IPS-18c (cell line): ENCODE results near the gene OR52D1.

ENCODE experiments used
- H3K4me3 ChIP-seq: 2 replicates; pipeline ENCODE4 v1.7.0; 2013; ENCODE audit warnings: low read depth, mild to moderate bottlenecking, low read length, moderate library complexity; ENCODE audit not compliant: insufficient read depth
- H3K9me3 ChIP-seq: one replicate; pipeline ENCODE4 v1.6.1; 2013; ENCODE audit warnings: mild to moderate bottlenecking, low read length, moderate library complexity; ENCODE audit not compliant: control insufficient read depth, insufficient read depth

OR52D1 gene

DNA sequence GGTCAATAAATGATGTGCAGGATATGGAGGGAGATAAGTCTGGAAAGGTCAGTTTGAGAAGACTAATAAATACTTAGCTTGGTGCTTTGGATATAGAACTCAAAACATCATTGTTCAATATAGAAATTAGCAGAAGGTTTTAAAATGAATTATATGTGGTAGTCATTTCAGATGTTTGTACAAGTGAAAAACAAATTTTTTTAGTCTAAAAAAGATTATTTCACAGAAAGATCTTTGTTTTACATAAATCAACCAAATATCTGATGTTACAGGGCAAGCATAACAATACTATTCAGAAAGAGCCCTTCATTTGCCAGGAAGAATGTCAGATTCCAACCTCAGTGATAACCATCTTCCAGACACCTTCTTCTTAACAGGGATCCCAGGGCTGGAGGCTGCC lies at the start of gene OR52D1:
TSS of gene OR52D1 (plus strand) at position 301 of the 400 bp plus-strand sequence. CDS start at position 323, 22 bp downstream.
- Histone ChIP-seq H3K4me3 (no peak within 1 kb of the TSS), H3K9me3 (no peaks in the 10 kb centered on the region)

DNA sequence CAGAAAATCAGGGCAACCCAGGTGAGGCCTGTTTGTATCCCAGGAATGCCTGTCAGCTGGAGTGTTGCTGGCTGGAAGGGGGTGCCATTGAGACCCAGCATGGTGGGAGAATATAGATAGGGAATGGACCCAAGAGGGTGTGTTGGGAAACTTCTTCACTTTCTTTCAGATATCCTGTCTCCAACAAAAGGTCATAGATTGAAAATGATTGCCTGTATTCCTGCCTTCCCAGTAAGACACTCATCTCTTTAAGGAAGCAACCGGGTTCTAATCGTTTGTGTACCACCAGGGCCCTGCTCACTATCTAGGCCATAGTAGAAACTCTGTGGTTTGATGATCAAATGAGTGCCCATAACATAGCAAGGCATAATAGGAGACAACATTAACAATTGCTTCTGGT lies 47.1 kb upstream of the OR52D1 start, which contains the start of gene OR51I1:
TSS of gene OR51I1 (minus strand) at position 101 of the 400 bp plus-strand sequence. CDS start at position 101, 0 bp downstream.
- Histone ChIP-seq H3K9me3 (no peaks in the 10 kb centered on the region), H3K4me3 (no peak within 1 kb of the TSS)

DNA sequence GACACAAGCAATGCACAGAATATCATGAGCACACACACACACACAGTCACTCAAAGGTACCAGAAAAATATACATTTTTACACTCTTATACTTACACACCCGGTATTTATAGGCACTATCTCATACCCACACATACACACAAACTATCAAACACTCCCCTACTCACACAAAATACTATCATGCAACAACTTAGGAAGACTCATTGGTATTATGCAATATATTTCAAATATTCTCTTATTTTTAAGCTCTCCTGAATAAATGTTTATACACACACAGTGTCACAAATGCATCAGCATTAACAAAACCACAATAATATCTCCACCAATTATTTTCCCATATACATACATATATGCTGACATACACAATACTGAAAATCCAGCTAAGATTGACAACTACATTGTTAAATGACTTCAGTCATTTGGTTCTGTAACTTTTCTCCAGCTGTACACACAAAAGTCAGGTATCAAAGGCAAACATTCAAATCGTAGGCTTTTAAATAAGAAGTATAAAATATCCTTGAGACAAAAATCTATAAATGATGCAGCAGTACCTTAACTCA lies 44.6 kb upstream of the OR52D1 start:
- Histone ChIP-seq H3K4me3 (no peak overlapping the region), H3K9me3 (no peaks in the 10 kb centered on the region)

DNA sequence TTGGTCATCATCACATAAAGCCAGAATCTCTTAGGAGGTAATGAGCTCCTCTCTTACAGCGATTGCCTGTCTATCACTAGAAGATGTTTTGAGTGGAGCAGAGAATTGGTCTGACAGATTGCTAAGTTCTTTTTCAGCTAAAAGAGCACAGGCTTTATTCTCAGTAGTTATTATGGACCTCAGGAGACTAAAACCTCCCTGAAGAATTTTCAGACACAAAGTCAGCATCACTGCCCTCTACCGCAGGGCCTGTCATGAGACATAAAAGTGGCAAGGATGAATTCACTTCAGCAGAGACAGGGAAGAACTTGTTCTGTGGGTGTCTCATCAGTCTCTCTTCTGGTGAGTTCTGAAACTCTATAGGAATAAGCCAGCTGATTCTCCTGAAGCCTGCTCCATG lies 39.5 kb upstream of the OR52D1 start, which contains the start of gene OR51I2:
TSS of gene OR51I2 (plus strand) at position 301 of the 400 bp plus-strand sequence. CDS start 4,166 bp downstream, outside the sequence.
- no peaks in the 10 kb centered on the region for H3K9me3 ChIP-seq
- no peak within 1 kb of the TSS for H3K4me3 ChIP-seq

DNA sequence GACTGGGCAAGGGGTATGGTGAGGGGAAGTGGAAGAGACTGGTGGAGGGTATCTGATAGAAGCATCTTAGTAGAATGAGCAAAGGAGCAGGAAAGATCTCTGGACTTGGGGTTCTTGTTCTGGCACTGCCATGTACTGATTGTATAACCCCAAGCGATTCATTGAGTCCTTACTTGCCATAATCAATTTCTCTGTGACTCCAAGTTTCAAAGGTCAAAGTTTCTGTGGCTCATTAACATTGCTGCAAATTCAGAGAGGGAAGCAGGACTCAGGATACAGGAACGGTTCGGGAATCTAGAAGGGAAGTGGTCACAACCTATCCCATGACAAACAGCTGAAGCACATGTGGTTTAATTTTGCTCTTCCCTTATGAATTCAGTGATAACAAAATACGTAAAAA lies 39.1 kb upstream of the OR52D1 start:
- H3K9me3 ChIP-seq = no peaks in the 10 kb centered on the region
- no peak overlapping the region for H3K4me3 ChIP-seq

DNA sequence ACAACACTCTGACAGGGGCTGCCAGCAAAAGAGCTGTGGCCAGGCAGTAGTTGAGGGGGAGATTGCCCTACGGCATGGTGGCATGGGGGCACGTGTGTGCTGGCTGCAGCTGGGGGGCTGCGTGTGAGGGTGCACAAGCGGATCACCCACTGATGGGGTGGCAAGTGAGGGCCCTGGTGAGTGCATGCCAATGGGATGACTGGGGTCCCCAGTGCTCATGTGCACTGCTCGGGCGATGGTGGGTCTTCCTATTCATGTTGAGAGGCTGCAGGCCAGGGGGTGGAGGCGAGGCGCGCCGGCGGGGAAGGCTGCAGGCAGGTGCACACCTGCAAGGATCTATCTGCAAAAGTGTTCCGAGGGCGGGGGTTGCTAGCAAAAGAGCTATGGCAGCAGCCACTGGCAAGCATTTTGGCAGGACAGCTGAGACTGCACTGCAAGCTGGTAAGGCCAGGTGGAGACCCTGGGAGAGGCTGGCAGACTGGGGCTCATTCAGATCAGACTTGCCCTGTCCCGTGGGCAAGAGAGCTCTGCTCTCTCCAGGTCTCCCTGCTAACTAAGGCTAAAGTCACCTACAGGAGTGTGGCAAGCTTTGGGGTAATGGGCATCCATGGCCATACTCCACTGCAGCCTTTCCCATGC lies 27.4 kb upstream of the OR52D1 start:
- H3K4me3 ChIP-seq = no peak overlapping the region

DNA sequence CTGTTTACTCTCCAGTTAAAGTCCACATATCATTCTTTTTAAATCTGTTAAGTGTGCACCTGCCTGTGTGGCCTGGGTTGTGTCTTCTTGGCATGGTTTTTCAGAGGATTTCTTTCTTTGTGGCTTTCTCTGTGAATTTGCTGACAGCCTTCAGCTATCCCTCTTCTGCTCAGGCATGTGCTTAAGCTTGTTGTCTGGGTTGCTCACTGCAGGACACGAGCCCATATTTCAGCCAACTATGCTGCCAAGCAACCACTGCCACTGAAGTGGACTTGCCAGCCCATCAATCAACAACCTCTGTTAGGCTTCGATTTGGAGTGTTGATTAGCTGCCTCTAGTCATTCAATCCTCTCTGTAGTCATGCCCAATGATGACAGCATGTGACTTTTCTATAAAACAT lies 21.0 kb upstream of the OR52D1 start:
- Histone ChIP-seq H3K4me3 (no peak overlapping the region), H3K9me3 (no peaks in the 10 kb centered on the region)

More for the DNA sequence above, 27.4 kb upstream of the OR52D1 start:
- H3K9me3 ChIP-seq = no peaks in the 10 kb centered on the region

DNA sequence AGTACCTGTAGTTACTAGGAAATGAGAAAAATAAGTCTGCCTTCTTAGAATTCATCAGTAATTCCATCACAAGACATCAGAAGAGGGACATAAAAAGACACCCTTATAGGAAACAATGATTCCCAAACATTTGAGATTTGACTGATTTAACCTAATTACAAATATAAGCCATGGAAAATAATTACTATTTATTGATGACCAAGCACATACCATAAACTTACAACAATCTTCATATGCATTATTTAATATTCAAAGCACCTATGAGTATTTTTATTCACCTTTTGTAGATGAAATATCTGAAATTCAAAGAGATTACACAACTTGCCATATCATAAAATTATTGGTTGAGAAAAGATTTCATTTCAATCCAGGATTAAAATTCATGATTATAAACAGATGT lies 14.6 kb upstream of the OR52D1 start:
- no peak overlapping the region for H3K4me3 ChIP-seq
- H3K9me3 ChIP-seq = no peaks in the 10 kb centered on the region

DNA sequence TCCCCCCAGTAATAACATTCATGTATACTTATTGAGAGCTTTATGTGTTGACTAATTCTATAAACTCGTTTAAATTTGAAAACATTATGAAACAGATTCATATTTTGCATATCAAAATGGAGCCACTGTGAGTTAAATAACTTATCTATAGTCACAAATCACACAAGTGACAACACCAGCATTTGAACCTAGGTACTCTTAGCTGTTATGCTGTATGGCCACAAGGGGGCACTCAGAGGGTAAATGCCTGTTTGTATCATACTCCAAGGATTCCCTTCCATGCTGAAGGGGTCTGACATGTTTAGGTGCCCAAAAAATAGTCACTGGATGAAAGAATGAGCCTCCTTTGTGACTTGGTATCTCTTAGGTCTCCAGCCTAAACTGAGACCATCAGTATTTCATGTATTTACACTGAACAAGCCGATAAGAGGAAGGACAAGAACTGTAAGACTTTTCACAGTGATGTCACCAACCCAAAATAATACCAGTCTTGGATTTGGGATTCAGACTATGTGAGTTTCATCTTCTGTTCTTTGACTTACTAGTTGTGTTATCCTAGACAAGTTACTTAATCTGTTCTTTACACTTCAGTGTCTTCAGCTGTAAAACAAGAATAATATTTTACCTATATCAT lies 12.2 kb upstream of the OR52D1 start:
- Histone ChIP-seq H3K4me3 (no peak overlapping the region), H3K9me3 (no peaks in the 10 kb centered on the region)

DNA sequence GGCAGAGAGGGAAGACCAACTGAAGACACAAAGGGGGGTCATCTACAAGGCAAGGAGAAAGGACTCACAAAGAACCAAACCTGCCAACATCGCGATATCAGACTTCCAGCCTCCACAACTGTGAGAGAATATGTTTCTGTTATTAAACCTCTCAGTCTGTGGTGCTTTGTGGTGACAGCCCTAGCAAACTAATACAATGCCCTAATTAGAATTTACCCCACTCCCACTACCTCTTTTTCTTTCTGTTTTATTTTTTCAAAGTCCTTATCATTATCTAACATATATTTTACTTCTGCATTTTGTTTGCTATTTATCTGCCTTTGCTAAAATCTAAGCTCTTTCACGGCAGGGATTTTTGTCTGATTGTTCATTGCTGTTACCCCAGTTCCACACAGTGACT lies 2.5 kb upstream of the OR52D1 start:
- Histone ChIP-seq H3K4me3 (no peak overlapping the region), H3K9me3 (no peaks in the 10 kb centered on the region)

DNA sequence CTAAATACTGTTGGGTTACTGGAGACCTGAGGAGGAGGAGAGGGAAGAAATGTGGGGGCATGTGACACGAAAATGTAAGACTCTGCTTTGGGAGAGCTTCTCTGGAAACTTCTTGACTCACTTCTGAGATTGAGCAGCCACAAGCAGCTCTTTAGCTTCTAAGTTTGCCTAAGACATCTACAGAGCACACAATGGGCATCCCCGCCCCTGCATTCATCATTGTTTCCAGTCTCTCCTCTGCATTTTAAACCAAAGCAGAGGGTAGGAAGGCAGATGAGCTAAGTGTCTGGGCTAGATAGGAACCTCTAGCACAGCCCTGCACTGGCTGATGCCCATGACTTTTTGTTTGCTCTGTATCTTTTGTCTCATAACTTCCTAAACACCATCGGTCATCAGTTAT lies 2.1 kb upstream of the OR52D1 start:
- no peaks in the 10 kb centered on the region for H3K9me3 ChIP-seq
- no peak overlapping the region for H3K4me3 ChIP-seq

DNA sequence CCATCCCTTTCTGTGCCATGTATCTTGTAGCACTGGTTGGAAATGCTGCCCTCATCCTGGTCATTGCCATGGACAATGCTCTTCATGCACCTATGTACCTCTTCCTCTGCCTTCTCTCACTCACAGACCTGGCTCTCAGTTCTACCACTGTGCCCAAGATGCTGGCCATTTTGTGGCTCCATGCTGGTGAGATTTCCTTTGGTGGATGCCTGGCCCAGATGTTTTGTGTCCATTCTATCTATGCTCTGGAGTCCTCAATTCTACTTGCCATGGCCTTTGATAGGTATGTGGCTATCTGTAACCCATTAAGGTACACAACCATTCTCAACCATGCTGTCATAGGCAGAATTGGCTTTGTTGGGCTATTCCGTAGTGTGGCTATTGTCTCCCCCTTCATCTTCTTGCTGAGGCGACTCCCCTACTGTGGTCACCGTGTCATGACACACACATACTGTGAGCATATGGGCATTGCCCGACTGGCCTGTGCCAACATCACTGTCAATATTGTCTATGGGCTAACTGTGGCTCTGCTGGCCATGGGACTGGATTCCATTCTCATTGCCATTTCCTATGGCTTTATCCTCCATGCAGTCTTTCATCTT lies 414 bp downstream of the OR52D1 start:
- Histone ChIP-seq H3K4me3 (no peak overlapping the region), H3K9me3 (no peaks in the 10 kb centered on the region)

DNA sequence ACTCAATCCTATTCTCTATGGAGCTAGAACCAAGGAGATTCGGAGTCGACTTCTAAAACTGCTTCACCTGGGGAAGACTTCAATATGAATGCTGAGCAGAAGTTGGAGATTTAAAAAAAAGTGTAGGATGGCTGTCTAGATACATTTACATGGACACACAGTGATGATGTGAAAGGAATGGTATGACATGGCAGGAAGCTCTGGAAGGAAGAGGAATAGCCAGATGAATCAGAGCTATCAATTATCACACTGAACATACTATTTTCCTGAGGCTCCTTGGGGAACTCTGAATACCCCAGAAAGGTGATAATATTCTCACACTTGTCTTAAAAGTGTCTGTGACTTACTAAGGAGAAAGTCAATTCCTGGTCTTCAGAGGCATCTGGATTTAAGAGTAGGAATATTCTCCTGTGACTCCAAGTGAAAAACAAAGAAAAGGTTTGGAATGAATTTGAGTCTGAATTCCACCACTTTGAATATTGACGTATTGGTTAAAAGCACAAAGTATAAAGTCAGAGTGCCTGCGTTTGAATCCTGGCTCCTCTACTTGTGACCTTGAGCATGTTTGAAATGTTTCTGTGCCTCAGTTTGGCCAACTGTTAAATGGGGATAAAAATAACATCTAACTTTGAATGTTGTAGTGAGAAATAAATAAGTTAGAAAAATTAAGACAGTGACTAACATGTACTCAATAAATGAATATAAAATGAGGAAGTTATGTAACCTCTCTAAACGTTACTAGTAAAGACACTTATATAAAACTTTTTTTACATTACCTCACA lies 1.3 kb downstream of the OR52D1 start:
- no peaks in the 10 kb centered on the region for H3K9me3 ChIP-seq
- H3K4me3 ChIP-seq = no peak overlapping the region

DNA sequence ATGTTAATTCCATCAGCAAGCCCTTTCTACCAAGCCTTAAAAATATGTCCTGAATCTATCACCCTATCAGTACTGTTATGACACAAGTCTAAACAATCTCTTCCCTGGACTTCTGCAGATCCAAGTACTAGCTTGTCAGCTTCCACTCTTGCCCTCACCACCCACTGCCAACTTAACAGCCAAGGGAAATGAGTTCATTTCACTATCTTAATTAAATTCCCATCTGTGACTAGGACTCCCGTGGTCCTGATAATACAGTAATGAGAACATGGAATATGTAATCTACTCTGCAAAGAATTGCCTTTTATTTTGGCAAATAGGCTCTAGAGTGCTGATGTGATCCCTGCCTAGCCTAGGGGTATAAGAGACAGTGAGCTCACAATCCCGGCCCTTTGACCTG lies 11.2 kb downstream of the OR52D1 start:
- H3K9me3 ChIP-seq = no peaks in the 10 kb centered on the region
- H3K4me3 ChIP-seq = no peak overlapping the region

DNA sequence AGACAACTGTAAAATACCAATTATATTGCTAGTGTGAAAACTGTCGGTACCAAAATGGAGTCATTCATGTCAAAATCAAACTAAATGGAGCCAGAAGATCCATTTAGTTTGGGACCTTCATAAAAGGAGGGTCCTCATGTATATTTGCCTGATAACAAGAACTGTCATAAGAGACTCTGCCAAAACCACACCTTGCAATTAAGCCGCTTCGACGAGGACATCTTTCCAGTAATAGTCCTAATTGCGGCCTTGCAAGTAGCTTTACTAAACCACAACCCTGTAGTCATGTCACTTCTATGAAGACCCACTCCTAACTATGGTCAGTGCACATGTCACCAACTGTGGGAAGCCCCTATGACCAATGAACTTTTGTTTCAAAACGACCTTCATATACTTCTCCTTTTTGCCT lies 11.9 kb downstream of the OR52D1 start:
- H3K9me3 ChIP-seq = no peaks in the 10 kb centered on the region
- no peak overlapping the region for H3K4me3 ChIP-seq

DNA sequence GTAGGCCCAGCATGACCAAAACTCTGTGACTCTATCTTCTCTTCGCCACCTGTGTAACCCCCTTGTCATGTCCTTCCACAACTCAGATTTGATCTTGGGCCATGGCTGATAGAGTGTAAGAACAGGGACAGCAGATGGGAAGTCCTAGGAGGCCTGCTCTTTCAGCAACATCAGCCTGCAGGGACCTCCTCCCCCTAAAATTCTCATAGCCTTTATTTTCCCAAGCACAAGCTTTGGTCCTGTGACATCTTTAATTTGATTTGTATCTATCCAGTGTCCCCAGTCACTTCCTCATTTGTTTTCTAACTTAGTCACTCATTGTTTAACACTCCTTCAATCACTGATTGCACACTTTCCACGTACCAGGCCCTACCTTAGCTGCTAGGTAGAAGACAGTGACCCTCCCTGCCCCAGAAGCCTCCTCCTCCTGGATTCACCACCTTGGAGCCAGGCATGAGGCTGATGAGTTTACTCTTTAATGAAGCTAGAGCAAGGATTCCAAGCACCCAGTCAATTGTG lies 16.0 kb downstream of the OR52D1 start:
- Histone ChIP-seq H3K4me3 (no peak overlapping the region), H3K9me3 (no peaks in the 10 kb centered on the region)

DNA sequence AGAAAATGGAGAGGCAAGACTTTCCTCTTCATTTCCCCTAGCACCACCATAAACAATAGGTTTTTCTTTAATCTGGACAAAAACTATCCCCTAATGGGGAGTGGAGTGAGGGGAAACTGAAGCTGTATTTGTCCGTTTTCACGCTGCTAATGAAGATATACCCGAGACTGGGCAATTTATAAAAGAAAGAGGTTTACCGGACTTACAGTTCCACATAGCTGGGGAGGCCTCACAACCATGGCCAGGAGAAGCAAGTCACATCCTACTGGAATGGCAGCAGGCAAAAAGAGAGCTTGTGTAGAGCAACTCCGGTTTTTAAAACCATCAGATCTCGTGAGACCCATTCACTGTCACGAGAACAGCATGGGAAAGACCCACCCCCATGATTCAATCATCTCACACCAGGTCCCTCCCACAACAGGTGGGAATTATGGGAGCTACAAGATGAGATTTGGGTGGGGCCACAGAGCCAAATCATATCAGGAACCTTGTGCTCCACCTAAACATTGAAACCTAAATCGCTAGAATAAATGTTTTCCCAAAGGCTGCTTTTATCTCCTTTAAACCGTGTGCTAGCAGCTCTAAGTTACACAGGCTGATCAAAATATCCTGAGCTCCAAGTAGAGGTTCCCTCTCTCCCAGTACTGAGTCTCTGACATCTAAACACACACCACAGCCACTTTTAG lies 17.0 kb downstream of the OR52D1 start:
- H3K4me3 ChIP-seq = no peak overlapping the region
- H3K9me3 ChIP-seq = no peaks in the 10 kb centered on the region
